Uterus (tissue), 2 donors: ENCODE data around the gene MUC2.

ENCODE experiments used
- POLR2A ChIP-seq, 2 donors: fragments of 450-650 bp; IDR thresholded peaks; one replicate each; pipeline ENCODE4 v1.6.1; 2016; ENCODE audit warnings: antibody characterized with exemption in 2 of 2, mild to moderate bottlenecking in 1 of 2, moderate library complexity in 1 of 2
- TF ChIP-seq, protein P1 (sequence below), 4 experiments: fragments of 200-600 bp in 2 of 4; fragments of 450-650 bp in 2 of 4; sonication (generic) in 2 of 4; IDR thresholded peaks; one replicate each; pipeline ENCODE4 v1.5.1; 2016 to 2019; ENCODE audit warnings: antibody characterized with exemption in 4 of 4, mild to moderate bottlenecking in 2 of 4, moderate library complexity in 1 of 4

DNA sequence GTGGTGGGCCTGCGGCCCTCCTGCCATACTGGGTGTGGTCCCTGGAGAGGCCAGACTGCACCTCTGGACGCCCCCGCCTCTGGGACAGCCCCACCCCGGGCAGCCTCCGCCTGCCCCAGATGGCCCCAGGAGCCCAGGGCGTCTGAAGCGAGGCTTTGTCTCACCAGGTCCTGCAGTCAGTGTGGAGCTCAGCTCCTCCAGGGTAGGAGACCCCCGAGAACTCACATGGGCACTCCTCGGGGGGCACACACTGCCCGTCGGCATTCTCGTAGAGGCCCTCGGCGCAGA is 48.6 kb upstream of the MUC2 start:
- no peak for TF ChIP-seq POLR2A (IDR thresholded peaks at IDR 0.05)
- TF ChIP-seq, protein P1, sequence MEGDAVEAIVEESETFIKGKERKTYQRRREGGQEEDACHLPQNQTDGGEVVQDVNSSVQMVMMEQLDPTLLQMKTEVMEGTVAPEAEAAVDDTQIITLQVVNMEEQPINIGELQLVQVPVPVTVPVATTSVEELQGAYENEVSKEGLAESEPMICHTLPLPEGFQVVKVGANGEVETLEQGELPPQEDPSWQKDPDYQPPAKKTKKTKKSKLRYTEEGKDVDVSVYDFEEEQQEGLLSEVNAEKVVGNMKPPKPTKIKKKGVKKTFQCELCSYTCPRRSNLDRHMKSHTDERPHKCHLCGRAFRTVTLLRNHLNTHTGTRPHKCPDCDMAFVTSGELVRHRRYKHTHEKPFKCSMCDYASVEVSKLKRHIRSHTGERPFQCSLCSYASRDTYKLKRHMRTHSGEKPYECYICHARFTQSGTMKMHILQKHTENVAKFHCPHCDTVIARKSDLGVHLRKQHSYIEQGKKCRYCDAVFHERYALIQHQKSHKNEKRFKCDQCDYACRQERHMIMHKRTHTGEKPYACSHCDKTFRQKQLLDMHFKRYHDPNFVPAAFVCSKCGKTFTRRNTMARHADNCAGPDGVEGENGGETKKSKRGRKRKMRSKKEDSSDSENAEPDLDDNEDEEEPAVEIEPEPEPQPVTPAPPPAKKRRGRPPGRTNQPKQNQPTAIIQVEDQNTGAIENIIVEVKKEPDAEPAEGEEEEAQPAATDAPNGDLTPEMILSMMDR (IDR thresholded peaks at IDR 0.05) = no peak
